Erythroblast (primary cell): Measurements from ENCODE around the gene OBP2B.

Experiments used
- GATA1 ChIP-seq: IDR thresholded peaks from 2 replicates; pipeline ENCODE4 v1.6.1; 2011; ENCODE audit warnings: low read depth, mild to moderate bottlenecking, control low read depth, low read length, moderate library complexity
- POLR2A ChIP-seq: IDR thresholded peaks from 2 replicates; pipeline ENCODE4 v1.6.1; 2011; ENCODE audit warnings: mild to moderate bottlenecking, low read length

DNA sequence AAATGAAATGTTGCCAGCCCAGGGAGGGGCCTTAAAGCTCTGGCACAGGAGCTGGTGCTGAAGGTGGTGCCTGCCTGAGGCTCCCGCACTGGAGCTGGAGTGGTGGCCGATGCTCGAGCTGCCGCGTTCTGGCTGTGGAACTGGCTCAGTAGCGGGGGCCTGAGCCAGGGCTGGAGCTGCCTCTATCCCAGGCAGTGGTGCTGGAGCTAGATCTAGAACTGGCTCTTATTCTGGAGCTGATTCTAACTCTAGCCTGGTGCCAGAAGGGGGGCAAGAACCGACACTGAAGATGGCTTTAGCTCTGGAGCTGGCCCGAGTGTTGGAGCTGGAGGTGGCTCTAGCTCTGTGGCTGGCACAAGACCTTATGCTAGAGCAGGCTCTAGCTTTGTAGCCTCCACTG, 19.2 kb downstream of the OBP2B start:
- no peak for TF ChIP-seq POLR2A
- TF ChIP-seq GATA1, result no peak
